ENCODE measurements around the gene IFT81. TPM values are rescaled to one million over a fixed set of nuclear protein-coding genes. Genes with fewer than 3 reads are reported as not detected.
"Not testable (repeated sequence)": the region's sequence is repeated elsewhere in the genome, so short reads cannot be mapped to it uniquely, and the experiment has no call there.

Gene IFT81
- total RNA-seq, 1 donor from 2014 or later = 8.1 TPM

- intact Hi-C loops (cut with DNase I) = loop anchor here (2.0 kb wide), 1 partner anchor 28 kb away; the partner anchor contains the start of gene ATP2A2
- DNase-seq (ENCODE audit: missing footprints) (peak; percentile 87), ATAC-seq (peak; percentile 77)
These were observed 129.0 kb downstream of the IFT81 start for GRCh38 chr12:110253176-110253575.

- no peak for ATAC-seq
- intact Hi-C loops (cut with DNase I) = no loop called here
These were observed 130.9 kb downstream of the IFT81 start for GRCh38 chr12:110254971-110255540.

GRCh38 chr12:110255890-110256456 is 131.8 kb downstream of the IFT81 start:
- intact Hi-C loops (cut with DNase I); DNase-seq (ENCODE audit: missing footprints); ATAC-seq: not testable (repeated sequence)

More at GRCh38 chr12:110254971-110255540, 130.9 kb downstream of the IFT81 start:
- no peak for DNase-seq (ENCODE audit: missing footprints)

- peak; percentile 86 for DNase-seq (ENCODE audit: missing footprints)
- ATAC-seq = peak; percentile 27
- intact Hi-C loops (cut with DNase I) = no loop called here
These were observed 132.7 kb downstream of the IFT81 start for GRCh38 chr12:110256780-110257431.

GRCh38 chr12:110258466-110258865 is 134.3 kb downstream of the IFT81 start:
- ATAC-seq = no peak
- intact Hi-C loops (cut with DNase I) = no loop called here
- DNase-seq (ENCODE audit: missing footprints) = no peak

- DNase-seq (ENCODE audit: missing footprints) (no peak), ATAC-seq (peak; percentile 48)
- intact Hi-C loops (cut with DNase I) = no loop called here
These were observed 138.6 kb downstream of the IFT81 start for GRCh38 chr12:110262442-110263388.

- ATAC-seq = no peak
- DNase-seq (ENCODE audit: missing footprints) = no peak
- intact Hi-C loops (cut with DNase I) = no loop called here
These were observed 142.3 kb downstream of the IFT81 start for GRCh38 chr12:110266381-110266960.

- peak; percentile 44 for ATAC-seq
- intact Hi-C loops (cut with DNase I) = no loop called here
- no peak for DNase-seq (ENCODE audit: missing footprints)
These were observed 142.9 kb downstream of the IFT81 start for GRCh38 chr12:110266980-110267620.

Other genes starting within 250 kb of the IFT81 start
- 23.3 TPM for gene GLTP, start 243.8 kb upstream of the IFT81 start, total RNA-seq
- gene TCHP, start 224.1 kb upstream of the IFT81 start, total RNA-seq = 8.4 TPM
- 47.1 TPM for gene GIT2, start 128.0 kb upstream of the IFT81 start, total RNA-seq
- 22.9 TPM for gene ANKRD13A, start 124.9 kb upstream of the IFT81 start, total RNA-seq
- 5.3 TPM for gene C12orf76, start 75.8 kb upstream of the IFT81 start, total RNA-seq
- gene ATP2A2, start 156.9 kb downstream of the IFT81 start, total RNA-seq = 3,009 TPM

Data from Right ventricle myocardium inferior (tissue), 1 donor.